GM12865 (cell line): Measurements from ENCODE around the gene TMPRSS4.

Experiments used
- DNase-seq: peaks from one replicate; pipeline ENCODE4 v3.0.0; 2010; ENCODE audit warnings: low read depth
- H3K4me3 ChIP-seq: 2 replicates; pipeline ENCODE4 v1.5.1; 2011; ENCODE audit warnings: mild to moderate bottlenecking, low read depth, low read length, control low read depth
- TF ChIP-seq, protein P1 (sequence below): IDR thresholded peaks from 2 replicates; pipeline ENCODE4 v1.5.1; 2011; ENCODE audit warnings: low read length, control low read depth, low read depth, inconsistent platforms; ENCODE audit not compliant: insufficient read depth; ENCODE audit errors: missing control alignments

The TMPRSS4 gene

DNA sequence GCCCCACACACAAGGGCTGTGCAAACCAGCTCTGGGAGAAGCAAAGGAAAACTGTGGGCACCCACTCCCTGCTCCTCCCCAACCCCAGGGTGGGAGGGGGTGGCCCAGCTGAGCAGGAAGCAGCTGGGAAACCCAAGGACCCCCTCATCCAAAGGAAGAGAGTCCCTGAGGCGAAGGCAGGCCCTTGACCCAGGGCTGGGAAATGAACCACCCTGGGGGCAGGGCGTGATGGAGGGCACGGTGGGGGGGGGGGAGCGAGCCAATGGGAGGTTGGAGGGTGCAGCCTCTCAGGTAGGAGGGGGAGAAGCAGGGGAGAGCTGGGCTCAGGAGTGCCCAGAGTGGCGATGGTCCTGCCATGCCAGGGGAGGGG lies 58.9 kb downstream of the TMPRSS4 start:
- TF ChIP-seq, protein P1, sequence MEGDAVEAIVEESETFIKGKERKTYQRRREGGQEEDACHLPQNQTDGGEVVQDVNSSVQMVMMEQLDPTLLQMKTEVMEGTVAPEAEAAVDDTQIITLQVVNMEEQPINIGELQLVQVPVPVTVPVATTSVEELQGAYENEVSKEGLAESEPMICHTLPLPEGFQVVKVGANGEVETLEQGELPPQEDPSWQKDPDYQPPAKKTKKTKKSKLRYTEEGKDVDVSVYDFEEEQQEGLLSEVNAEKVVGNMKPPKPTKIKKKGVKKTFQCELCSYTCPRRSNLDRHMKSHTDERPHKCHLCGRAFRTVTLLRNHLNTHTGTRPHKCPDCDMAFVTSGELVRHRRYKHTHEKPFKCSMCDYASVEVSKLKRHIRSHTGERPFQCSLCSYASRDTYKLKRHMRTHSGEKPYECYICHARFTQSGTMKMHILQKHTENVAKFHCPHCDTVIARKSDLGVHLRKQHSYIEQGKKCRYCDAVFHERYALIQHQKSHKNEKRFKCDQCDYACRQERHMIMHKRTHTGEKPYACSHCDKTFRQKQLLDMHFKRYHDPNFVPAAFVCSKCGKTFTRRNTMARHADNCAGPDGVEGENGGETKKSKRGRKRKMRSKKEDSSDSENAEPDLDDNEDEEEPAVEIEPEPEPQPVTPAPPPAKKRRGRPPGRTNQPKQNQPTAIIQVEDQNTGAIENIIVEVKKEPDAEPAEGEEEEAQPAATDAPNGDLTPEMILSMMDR = no peak

DNA sequence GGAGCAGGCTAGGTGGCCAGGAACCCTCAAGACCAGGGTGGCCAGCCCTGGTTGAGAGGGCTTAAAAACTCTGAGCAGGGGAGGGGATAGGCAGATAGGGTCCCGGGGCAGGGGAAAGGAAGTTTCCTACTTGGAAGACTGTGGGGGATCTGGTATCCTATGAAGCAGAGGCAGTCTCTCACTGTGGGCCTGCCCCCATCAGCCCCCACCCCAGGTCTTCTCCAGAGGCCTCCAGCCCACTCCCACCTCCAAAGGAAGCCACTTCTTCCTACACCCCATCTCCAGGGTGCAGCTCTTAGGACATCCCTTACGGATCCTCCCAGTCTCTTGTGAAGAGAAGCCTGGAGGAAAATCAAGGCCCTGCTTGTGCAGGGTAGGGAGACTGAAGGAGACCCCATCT lies 59.5 kb downstream of the TMPRSS4 start:
- DNase-seq = no peak
- TF ChIP-seq, protein P1 = no peak
- no peak overlapping the region for H3K4me3 ChIP-seq

More for the DNA sequence above, 58.9 kb downstream of the TMPRSS4 start:
- no peak overlapping the region for H3K4me3 ChIP-seq
- DNase-seq = no peak

DNA sequence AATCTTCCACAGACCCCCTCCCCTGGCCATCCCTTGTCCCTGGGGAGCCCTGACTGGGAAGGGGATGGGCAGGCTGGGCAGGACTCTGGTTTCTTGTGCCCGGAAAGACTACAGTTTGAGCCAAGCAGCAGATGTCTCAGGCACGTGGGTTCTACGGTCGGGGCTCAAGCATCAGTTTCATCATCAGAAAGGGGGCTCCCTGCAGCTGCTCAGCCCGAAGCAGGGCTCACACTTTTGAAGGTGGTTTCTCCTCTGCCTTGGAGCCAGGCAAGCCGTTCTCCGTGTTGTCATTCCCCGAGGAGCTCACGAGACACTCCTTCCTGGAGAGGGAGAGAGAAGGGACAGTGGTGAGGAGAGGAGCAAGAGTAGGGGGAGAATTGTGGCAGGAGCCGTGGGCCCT lies 59.9 kb downstream of the TMPRSS4 start:
- H3K4me3 ChIP-seq = no peak overlapping the region
- no peak for DNase-seq
- TF ChIP-seq, protein P1 = no peak

DNA sequence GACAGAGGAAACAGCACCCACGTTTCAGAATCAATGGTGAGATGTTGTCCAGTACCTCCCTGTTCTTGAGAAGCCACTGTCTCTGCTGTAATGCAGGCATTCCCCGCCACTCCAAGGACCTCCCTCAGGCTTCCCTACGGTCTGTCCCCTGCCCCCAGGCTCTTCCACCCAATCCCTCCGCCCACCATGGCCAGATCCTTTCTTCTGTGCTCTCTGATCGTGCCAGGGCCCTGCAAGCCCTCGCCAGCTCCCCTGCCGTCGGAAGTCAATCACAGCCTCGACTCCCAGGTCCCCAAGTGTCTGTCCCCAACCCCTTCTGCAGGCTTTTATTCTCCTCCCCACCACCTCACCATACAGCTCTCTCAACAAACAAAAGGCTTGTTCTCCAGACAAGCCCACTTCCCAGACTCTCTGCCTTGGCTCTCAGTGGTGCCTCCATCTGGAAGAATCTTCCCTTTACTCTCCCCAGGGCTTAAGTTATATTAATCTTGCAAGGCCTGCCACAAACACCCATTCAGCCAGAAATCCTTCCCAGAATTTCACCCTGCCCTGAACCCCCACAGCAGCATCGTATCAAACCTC lies 62.1 kb downstream of the TMPRSS4 start:
- TF ChIP-seq, protein P1 = no peak
- DNase-seq = no peak
- no peak overlapping the region for H3K4me3 ChIP-seq

DNA sequence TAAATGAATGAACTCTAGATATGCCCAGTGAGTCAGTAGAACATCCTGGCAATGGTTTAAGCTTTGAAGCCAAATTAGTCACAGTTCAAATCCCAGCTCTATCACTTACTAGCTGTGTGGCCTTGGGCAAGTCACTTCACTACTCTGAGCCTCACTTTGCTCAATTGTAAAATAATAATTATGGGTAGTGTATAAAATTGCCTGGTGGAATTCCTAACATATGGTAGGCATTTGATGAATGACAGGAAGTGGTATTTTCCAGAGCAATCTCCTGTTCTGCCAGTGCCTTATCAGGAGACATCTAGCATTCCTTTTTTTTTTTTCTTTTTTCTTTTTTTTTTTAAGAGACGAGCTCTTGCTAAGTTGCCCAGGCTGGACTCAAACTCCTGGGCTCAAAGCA lies 62.7 kb downstream of the TMPRSS4 start:
- no peak overlapping the region for H3K4me3 ChIP-seq
- TF ChIP-seq, protein P1 = no peak
- no peak for DNase-seq

DNA sequence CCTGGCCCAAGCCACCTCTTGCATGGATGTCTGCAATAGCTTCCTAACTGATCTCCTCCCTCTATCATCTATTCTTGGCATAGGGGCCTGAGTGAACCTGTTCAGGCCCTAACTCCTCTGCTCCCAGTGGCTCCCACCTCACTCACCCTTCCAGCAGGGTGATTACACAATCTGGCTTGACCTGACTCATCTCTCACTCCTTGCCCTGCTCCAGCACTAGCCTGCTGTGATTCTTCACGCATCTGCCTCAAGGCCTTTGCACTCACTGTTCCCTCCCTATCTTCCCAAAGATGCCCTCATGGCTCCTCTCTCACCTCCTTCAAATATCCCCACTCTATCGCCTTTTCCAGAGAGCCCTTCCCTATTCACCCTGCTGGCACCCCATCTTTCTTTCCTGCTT lies 65.2 kb downstream of the TMPRSS4 start:
- H3K4me3 ChIP-seq = no peak overlapping the region
- DNase-seq = no peak
- TF ChIP-seq, protein P1 = no peak

DNA sequence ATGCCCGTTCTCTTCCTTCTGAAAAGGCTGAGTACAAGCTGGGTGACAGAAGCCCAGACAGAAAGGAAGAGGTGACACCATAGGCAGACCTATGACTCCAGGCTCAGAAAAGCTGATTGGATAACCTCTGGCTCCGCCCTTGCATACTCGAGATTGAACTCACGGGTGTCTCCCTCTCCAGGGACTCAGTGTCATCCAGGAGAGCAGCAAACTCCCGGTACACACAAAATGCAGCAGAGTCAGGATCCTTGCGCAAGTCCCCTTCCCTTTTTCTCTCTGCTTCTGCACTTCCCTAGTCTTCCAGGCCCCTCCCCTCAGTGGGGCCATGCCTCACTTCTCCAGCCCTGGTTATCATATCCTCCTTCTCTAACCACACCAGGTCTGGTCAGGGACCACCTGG lies 65.9 kb downstream of the TMPRSS4 start:
- DNase-seq = no peak
- H3K4me3 ChIP-seq = no peak overlapping the region
- TF ChIP-seq, protein P1 = no peak
